ENCODE measurements around the gene BCL7A.

DNA sequence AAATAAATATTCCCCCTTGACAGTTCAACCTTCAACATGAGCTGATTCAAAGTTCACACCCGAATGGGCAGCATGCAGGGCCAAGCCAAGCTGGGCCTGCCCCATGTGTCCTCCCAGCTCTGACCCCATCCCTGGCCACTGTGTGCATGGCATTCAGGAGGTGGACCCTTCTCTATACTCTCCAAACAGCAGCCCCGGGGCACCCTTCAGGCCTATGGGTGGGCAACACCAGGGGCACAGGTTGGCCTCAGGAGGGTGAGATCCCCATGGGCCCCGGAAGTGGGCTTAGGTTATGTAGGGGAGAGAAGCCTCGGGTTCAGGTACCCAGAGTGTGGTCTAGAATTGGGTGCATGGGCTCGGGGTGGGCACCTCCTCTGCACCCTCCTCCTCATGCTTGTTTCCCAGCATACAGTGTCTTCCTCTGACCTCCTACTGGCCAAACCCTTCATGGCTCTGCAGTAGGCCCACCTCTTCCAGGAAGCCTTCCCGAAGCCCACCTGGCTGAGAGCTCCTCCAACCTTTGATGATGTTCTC is 31.5 kb upstream of the BCL7A start:
- no peak for TF ChIP-seq CTCF (IDR thresholded peaks at IDR 0.05; ENCODE audit: insufficient read depth, low read length, poor library complexity, severe bottlenecking)
- no peak for TF ChIP-seq EZH2phosphoT487 (conservative IDR thresholded peaks at IDR 0.05; ENCODE audit: low read length)

Measured in SU-DHL-6 (cell line).